AG10803 (cell line): ENCODE data around the gene IAPP.
"Not testable (repeated sequence)": the region's sequence is repeated elsewhere in the genome, so short reads cannot be mapped to it uniquely, and the experiment has no call there.

Source experiments
- DNase-seq: peaks from one replicate; pipeline ENCODE4 v3.0.0; 2010; ENCODE audit warnings: low read depth
- H3K4me3 ChIP-seq: 2 replicates; pipeline ENCODE4 v1.5.1; 2011; ENCODE audit warnings: mild to moderate bottlenecking, low read length, control low read depth
- CTCF ChIP-seq: conservative IDR thresholded peaks from 2 replicates; pipeline ENCODE4 v1.5.1; 2011; ENCODE audit warnings: mild to moderate bottlenecking, low read length, control low read depth, inconsistent platforms

IAPP gene

GRCh38 chr12:21350975-21351374 lies 21.7 kb upstream of the IAPP start:
- H3K4me3 ChIP-seq = no peak overlapping the region
- no peak for DNase-seq
- no peak for TF ChIP-seq CTCF

GRCh38 chr12:21353487-21353886 lies 19.2 kb upstream of the IAPP start:
- no peak for TF ChIP-seq CTCF
- no peak overlapping the region for H3K4me3 ChIP-seq
- DNase-seq = no peak

GRCh38 chr12:21353948-21354347 lies 18.8 kb upstream of the IAPP start:
- DNase-seq = no peak
- no peak for TF ChIP-seq CTCF

GRCh38 chr12:21354641-21355040 lies 18.1 kb upstream of the IAPP start:
- TF ChIP-seq CTCF = no peak
- no peak for DNase-seq
- H3K4me3 ChIP-seq = no peak overlapping the region

More at GRCh38 chr12:21353948-21354347, 18.8 kb upstream of the IAPP start:
- no peak overlapping the region for H3K4me3 ChIP-seq

GRCh38 chr12:21360632-21361031 lies 12.1 kb upstream of the IAPP start:
- not testable (repeated sequence) for H3K4me3 ChIP-seq, DNase-seq

GRCh38 chr12:21369141-21369980 lies 3.3 kb upstream of the IAPP start:
- DNase-seq = no peak
- TF ChIP-seq CTCF = no peak
- no peak overlapping the region for H3K4me3 ChIP-seq

GRCh38 chr12:21370845-21371449 lies 1.8 kb upstream of the IAPP start:
- no peak overlapping the region for H3K4me3 ChIP-seq
- no peak for TF ChIP-seq CTCF
- DNase-seq = no peak
